HG03521 (cell line): ENCODE data around the gene DGKA.

Source experiments
- ATAC-seq: cut with Tn5 transposase; IDR thresholded peaks from one replicate; pipeline ENCODE4 v1.9.1; 2021; ENCODE audit warnings: mild to moderate bottlenecking, moderate library complexity; ENCODE audit not compliant: unreplicated experiment

Gene DGKA

DNA sequence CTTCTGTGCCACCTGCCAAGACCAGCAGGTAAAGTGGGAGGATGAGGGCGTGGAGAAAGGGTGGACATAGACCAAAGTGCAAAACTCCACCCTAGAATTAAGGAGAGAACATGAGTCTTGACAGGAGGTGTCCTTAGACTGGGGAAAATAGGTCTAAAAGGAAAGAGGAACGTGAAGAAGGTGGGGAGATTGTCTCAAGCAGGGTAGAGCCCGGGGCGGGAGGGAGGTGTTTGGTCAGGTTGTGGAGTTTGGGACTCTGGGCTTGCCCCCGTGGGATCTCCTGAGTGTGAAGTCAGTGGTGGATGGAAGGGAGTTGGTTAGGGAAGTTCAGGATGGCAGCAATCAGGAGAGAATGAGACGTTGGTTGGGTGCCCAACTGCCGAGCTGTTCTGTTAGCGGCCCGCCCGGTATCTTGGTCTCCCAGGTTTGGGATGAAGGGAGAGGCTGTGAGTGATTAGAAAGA is 386 bp downstream of the DGKA start:
- no peak for ATAC-seq

- ATAC-seq, result no peak
These were observed 1.0 kb downstream of the DGKA start for GRCh38 chr12:55931780-55932550.

DNA sequence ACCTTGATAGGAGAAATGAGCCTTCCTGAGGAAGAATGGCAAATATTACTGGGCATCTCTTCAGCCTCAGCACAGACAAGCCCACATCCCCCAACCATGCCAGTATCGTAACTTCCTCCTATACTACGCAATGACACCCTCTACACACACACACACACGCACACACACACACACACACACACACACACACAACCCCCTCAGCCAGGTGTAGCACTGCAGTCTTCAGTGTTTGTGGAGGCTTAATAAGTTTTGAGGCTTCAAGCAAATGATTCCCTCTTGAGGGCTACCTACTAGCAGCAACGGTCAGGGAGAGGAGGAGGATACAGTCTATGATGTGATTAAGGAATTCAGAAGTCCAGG is 1.6 kb downstream of the DGKA start:
- no peak for ATAC-seq

- ATAC-seq, result no peak
These were observed 2.3 kb downstream of the DGKA start for GRCh38 chr12:55933169-55933798.

GRCh38 chr12:55933799-55934742 is 3.1 kb downstream of the DGKA start:
- no peak for ATAC-seq

DNA sequence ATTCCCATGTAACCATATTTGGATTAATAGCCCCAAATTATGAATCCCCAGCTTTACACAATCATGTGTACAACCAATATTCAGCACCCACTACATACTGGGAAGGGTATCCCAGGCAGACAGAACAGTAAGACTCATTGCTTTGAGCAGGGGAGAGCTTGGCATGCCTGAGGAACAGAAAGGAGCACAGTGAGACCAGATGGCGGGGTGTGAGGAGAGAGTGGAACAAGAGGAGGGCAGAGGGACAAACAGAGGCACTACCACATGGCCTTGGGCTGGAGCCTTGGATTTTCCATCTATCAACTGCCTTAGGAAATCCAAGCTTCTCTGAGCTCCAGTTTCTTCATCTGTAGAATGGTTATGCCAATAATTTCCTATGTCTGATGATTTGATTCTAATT is 3.8 kb downstream of the DGKA start:
- ATAC-seq, result no peak

DNA sequence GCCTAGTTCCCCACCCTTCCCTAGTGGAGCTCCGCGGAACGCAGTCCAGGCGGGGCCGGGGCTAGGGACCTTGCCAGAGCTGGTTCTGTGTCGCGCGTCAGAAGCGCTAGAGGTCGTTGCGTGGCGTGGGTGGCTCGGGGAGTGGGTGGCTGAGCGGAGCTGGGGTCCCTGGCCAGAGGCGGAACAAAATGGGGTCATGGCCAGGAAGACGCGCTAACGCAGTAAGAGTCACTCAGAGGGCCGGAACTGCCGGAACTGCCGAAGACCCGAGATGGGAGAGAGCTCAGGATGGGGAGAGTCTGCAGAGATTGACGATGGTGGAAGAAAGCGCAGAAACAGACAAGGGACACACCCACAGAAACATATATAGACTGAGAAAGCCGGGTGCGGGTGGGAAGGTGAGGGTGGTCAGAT is 4.8 kb downstream of the DGKA start:
- ATAC-seq, result no peak

- ATAC-seq, result no peak
These were observed 7.0 kb downstream of the DGKA start for GRCh38 chr12:55937981-55938380.

DNA sequence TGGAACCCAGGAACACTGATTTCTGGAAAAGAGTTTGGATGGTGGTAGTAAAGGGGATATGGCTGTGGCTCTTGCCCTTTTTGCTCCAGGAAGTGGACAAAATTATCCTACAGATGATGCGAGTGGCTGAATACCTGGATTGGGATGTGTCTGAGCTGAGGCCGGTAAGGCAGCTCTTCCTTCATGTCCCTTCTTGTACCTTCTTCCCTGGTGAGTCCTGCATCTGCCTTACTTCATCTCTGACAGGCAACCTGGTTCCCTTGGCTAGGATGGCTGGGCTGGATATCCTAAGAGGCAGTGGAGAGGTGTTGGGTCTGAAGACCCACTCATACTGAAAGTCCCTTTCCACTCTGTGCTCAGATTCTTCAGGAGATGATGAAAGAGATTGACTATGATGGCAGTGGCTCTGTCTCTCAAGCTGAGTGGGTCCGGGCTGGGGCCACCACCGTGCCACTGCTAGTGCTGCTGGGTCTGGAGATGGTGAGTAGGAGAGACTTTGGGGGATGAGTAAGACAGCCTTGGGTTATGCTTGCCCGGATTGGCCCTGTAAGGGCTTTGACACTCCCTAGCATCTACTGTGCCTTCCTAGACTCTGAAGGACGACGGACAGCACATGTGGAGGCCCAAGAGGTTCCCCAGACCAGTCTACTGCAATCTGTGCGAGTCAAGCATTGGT is 8.0 kb downstream of the DGKA start:
- ATAC-seq, result no peak

GRCh38 chr12:55940065-55940732 is 9.2 kb downstream of the DGKA start:
- ATAC-seq, result peak; percentile 95

GRCh38 chr12:55942055-55942454 is 11.1 kb downstream of the DGKA start:
- ATAC-seq, result no peak

GRCh38 chr12:55942577-55943136 is 11.7 kb downstream of the DGKA start:
- no peak for ATAC-seq

DNA sequence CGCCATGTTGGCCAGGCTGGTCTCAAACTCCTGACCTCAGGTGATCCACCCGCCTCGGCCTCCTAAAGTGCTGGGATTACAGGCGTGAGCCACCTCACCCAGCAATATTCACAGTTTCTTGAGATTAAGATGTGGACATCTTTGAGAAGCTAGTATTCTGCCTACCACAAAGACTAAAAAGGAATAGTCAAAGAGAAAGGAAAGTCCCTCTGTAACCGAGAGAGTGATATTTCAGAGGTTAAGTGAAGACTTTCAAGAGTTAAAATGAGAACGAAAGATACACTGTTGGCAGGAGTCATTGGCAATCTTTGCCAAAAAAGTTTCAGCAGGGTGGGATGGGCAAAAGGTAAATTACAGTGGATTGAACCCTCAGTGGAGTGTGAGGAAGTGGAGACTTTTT is 15.6 kb downstream of the DGKA start:
- ATAC-seq, result no peak

DNA sequence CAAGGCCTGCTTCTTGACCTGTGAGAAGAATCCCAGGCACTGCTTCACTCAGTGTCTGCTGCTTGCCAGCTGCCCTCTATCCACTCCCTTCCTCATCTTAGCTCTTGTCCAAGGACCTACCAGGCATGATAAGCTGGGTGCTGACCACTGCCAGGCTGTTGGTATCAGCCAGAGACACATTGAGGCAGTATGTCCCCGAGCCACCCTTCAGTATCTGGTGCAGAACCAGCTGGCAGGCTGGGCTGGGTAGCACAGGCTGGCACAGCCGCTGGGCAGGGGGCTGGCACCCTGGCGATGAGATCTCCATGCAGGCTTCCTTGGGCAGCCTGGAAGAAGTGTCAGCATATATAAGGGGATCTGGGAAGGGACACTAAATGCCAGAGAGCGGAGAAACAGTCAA is 24.4 kb downstream of the DGKA start:
- ATAC-seq, result no peak

DNA sequence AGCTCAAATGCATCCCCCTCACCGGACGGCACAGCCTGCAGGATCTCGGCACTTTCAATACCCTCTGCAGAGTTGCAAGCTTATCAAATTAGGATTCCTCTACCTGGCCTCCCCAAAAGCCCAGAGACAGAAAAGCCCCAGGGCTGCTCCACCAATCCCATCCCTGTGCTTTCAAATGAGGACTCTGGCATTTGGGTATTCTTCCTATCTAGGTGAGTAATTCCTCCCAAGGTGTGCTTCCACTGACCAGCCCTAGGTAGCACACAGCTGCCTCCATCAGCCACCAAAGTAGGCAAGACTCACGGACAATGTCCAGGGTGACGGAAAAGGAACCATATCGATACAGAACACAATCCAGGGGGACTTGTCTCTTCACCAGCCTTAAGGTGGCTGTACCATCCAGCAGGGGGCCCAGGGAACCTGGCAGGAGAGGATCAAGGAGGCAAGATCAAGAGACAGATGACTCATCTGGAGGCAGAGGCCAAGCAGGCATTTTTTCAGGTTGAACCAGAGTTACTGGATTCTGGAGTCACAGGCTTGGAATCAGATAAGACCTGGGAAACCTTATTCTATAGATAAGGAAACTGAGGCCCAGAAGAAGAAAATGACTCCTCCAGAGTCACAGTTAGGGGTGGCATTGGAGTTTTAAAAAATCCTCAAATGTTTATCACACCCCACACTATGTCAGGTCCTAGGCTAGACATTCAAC is 25.0 kb downstream of the DGKA start:
- ATAC-seq, result no peak

DNA sequence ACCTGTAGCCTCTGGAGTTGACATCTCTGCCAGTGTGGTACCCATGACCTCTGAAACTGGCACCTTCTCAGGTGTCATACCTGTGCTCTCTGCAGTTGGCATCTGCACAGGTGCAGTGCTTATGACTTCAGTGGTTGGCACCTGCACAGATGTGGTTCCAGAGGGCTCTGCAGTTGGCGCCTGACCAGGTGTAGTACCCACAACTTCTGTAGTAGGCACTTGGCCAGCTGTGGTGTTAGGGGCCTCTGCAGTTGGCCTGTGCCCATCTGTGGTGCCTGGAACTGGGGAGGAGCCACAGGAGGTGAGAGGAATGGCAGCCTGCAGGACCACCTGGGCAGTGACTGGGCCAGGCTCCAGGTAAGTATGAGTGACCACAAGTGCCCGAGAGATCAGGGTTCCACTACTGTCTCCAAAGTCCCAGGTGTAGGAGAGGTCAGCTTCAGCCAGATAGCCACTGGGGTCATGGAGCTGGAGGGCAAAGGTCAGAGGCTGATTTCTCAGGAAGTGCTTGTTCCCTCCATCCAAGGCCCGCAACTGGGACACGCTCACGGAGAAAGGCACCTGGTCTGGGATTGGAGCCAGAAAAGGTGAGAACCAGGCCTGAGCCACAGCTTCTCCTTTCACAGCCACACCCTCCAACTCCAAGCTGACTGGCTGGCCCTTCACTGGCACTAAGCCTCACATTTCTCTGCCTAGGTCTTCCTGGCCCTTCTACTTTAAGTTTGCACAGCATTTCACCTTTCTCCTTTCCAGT is 26.3 kb downstream of the DGKA start:
- ATAC-seq, result no peak

DNA sequence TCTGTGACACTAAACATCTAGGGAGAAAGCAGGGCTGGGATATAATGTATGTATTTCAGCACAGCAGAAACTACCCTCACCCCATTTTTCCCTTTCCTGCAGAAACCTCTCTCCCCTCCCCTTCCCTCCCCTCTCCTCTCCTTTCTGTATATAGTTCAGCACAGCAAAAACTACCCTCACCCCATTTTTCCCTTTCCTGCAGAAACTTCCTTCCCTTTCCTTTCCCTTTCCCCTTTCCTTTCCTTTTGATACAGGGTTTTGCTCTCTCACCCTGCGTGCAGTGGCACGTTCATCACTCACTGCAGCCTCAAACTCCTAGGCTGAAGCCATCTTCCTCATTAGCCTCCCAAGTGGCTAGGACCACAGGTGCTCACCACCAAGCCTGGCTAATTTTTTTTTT is 32.8 kb downstream of the DGKA start:
- no peak for ATAC-seq

- ATAC-seq, result no peak
These were observed 34.3 kb downstream of the DGKA start for GRCh38 chr12:55965240-55965639.

- ATAC-seq, result no peak
These were observed 35.0 kb downstream of the DGKA start, which contains the start of gene PMEL for GRCh38 chr12:55965941-55966407. PMEL (minus strand) TSS chr12:55966042; CDS start chr12:55966011, 31 bp downstream.
